ENCODE results near the gene SNRPA. TPM values are rescaled to one million over a fixed set of nuclear protein-coding genes. Genes with fewer than 3 reads are reported as not detected.

The SNRPA gene
- total and polyA plus RNA-seq, 2 of the 8 experiments (the other 6 are each of a cell fraction or from before 2014, with no cell fraction given) = 201 to 202 TPM

- H3K4me2 ChIP-seq (ENCODE audit: insufficient read depth in 1 of 2, low read depth in 2 of 2, low read length in 2 of 2) = peak overlapping the region; percentile 66 to 94
- H3K4ac ChIP-seq (replicated peaks; ENCODE audit: insufficient read length, low read depth, low read length) = no peak overlapping the region
- H3K56ac ChIP-seq (replicated peaks; ENCODE audit: insufficient read length, low read depth, low read length) = no peak overlapping the region
- DNase-seq (ENCODE audit: low read depth in 1 of 2, low spot score in 2 of 2) (peak in 1 of 2 experiments; percentile 97), FAIRE-seq (peak; percentile 84)
- H4K8ac ChIP-seq (ENCODE audit: extremely low read depth, insufficient read depth, low read length) = no peak overlapping the region
- H3K79me1 ChIP-seq (ENCODE audit: low read depth, low read length) = no peaks in the 10 kb centered on the region
- H4K91ac ChIP-seq (replicated peaks; ENCODE audit: insufficient read length, low read length) = no peak overlapping the region
- 4% methylated on average over 7 of the region's 7 CpGs; no CpG with 5 or more reads in 1 of the 2 experiments for WGBS, 2 experiments (ENCODE audit: extremely low coverage in 1 of 2, insufficient coverage in 1 of 2, insufficient read length in 1 of 2, insufficient replicate concordance in 2 of 2, low coverage in 1 of 2, low lambda C conversion rate in 2 of 2, missing lambda C conversion rate in 1 of 2)
- H2AK5ac ChIP-seq (ENCODE audit: low read depth, low read length) = no peak overlapping the region
- H3K23me2 ChIP-seq (ENCODE audit: low read depth, low read length) = peaks cover 8% of the 10 kb centered on the region; the same call in 1 of the 2 replicates
- H2BK5ac ChIP-seq (ENCODE audit: low read depth, low read length) = peak overlapping the region; percentile 71
- ChIA-PET POLR2A (ENCODE audit: partially characterized antibody) (interaction anchor here (0.7 to 17.9 kb wide), 13 partner anchors 8 to 170 kb away, joined by 3 to 399 read pairs (median 9); partner anchors contain the start of genes ACTMAP, EGLN2, NUMBL and SNRPA), CTCF (ENCODE audit: partially characterized antibody) (interaction anchor here (0.7 to 3.9 kb wide), 5 partner anchors 18 to 1418 kb away, joined by 3 to 29 read pairs (median 8); partner anchors contain the start of gene EGLN2)
- H4K20me1 ChIP-seq (replicated peaks in 1 of 2; ENCODE audit: control insufficient read depth in 1 of 2, insufficient read depth in 2 of 2, low read length in 2 of 2) = no peaks in the 10 kb centered on the region
- no peak overlapping the region; the same call in 1 of the 2 replicates for H2BK20ac ChIP-seq (ENCODE audit: low read length)
- H2BK15ac ChIP-seq (ENCODE audit: low read length) = no peak overlapping the region; the same call in 1 of the 2 replicates
- peak overlapping the region in 2 of 4 experiments; percentile 3 to 56; a peak in 4 of 7 replicates for H3K9ac ChIP-seq (replicated peaks in 1 of 4; ENCODE audit: extremely low read depth in 1 of 4, low read depth in 3 of 4, low read length in 3 of 4)
- no peak overlapping the region for H3K23ac ChIP-seq (ENCODE audit: insufficient read length)
- H3K79me2 ChIP-seq (ENCODE audit: control insufficient read depth in 1 of 2, insufficient read depth in 2 of 2, low read length in 2 of 2) = no peaks in the 10 kb centered on the region
- H3K18ac ChIP-seq (ENCODE audit: extremely low read depth, low read length) = peak overlapping the region; percentile 71; the same call in 1 of the 2 replicates
- H3K4me1 ChIP-seq (replicated peaks in 1 of 4; ENCODE audit: control insufficient read depth in 3 of 4, insufficient read depth in 4 of 4, low read length in 3 of 4) = peaks cover 0 to 14% (median 6%) of the 10 kb centered on the region in 4 experiments; a peak in 6 of 7 replicates
- H2BK12ac ChIP-seq (ENCODE audit: low read depth, low read length) = peak overlapping the region; percentile 75; the same call in 1 of the 2 replicates
- H2AFZ ChIP-seq (ENCODE audit: low read length) = no peak overlapping the region
- H2BK120ac ChIP-seq (replicated peaks; ENCODE audit: low read depth, low read length) = peak overlapping the region; percentile 25
- no peaks in the 10 kb centered on the region for H3K27me3 ChIP-seq (replicated peaks in 1 of 4; ENCODE audit: control insufficient read depth in 3 of 4, extremely low read depth in 1 of 4, insufficient read depth in 3 of 4, low read length in 3 of 4)
- no peaks in the 10 kb centered on the region for H3K9me3 ChIP-seq (ENCODE audit: insufficient read depth in 2 of 2, low read depth in 1 of 2, low read length in 1 of 2)
- H3K4me3 ChIP-seq (ENCODE audit: extremely low read depth in 1 of 4, insufficient read depth in 2 of 4, low read depth in 3 of 4, low read length in 4 of 4) = peak overlapping the region; percentile 62 to 88 (median 79)
- H3K36me3 ChIP-seq (ENCODE audit: control insufficient read depth in 2 of 4, insufficient read depth in 4 of 4, low read length in 3 of 4) = no peaks in the 10 kb centered on the region
- no peak overlapping the region for H3K14ac ChIP-seq (ENCODE audit: insufficient read length)
- H4K5ac ChIP-seq (ENCODE audit: insufficient read length, low read depth, low read length) = peak overlapping the region; percentile 48
- peak overlapping the region; percentile 81; the same call in 1 of the 2 replicates for H3K27ac ChIP-seq (ENCODE audit: low read depth, low read length)
- TF ChIP-seq CREB1 (IDR thresholded peaks at IDR 0.05) (0 out of 2 replicates have a peak, but pooled peaks have one; percentile 14), RXRA (IDR thresholded peaks at IDR 0.05; ENCODE audit: insufficient read depth, low read depth, low read length) (no peak), SP1 (IDR thresholded peaks at IDR 0.05; ENCODE audit: low read depth, low read length) (peak; percentile 66; the same call in 1 of the 2 replicates), NRF1 (IDR thresholded peaks at IDR 0.05; ENCODE audit: low read depth, low read length) (no peak), EGR1 (IDR thresholded peaks at IDR 0.05; ENCODE audit: borderline replicate concordance, low read depth, low read length) (peak; percentile 60; the same call in 1 of the 2 replicates), PHF8 (conservative IDR thresholded peaks at IDR 0.05; ENCODE audit: low read depth, low read length) (no peak), KDM4A (IDR thresholded peaks at IDR 0.05; ENCODE audit: low read depth, low read length, severe bottlenecking) (no peak), TAF1 (IDR thresholded peaks at IDR 0.05; ENCODE audit: low read depth, low read length) (no peak), BRCA1 (IDR thresholded peaks at IDR 0.05; ENCODE audit: low read depth, low read length) (no peak), HDAC2 (IDR thresholded peaks at IDR 0.05; ENCODE audit: borderline replicate concordance in 1 of 2, low read depth in 2 of 2, low read length in 2 of 2) (no peak), POU5F1 (IDR thresholded peaks at IDR 0.05; ENCODE audit: low read depth, low read length) (0 out of 2 replicates have a peak, but pooled peaks have one; percentile 43), MAFK (IDR thresholded peaks at IDR 0.05; ENCODE audit: low read depth, low read length) (no peak), CHD2 (IDR thresholded peaks at IDR 0.05; ENCODE audit: low read length) (0 out of 2 replicates have a peak, but pooled peaks have one; percentile 12)
Observed at GRCh38 chr19:40778706-40779284, 27.8 kb downstream of the SNRPA start.

All from H1 (cell line).